IMR-90 (cell line): ENCODE results near the gene LCE1D. TPM values are rescaled to one million over a fixed set of nuclear protein-coding genes. Genes with fewer than 3 reads are reported as not detected.
A peak's percentile ranks its signal among the peaks of the same experiment; 100 is the strongest.

ENCODE experiments used
- ATAC-seq: fragments of 200-7000 bp; cut with Tn5 transposase; 2 replicates; pipeline ENCODE4 v1.9.1; 2020; ENCODE audit warnings: low read depth, mild to moderate bottlenecking, moderate library complexity
- BruUV-seq: library from RNA; stranded (reverse); fragments of 400-500 nt; replicated peaks from 2 replicates; lab custom pipeline; 2021; lab: Mats Ljungman, UMichigan
- CTCF ChIA-PET: fragments of 300-600 bp; formaldehyde crosslinking; extraction: SDS; loops from one replicate; lab custom pipeline; 2021; ENCODE audit warnings: antibody characterized with exemption; lab: Yijun Ruan, JAX
- POLR2A ChIA-PET: fragments of 300-600 bp; sonication (Branson Sonifier 250); formaldehyde crosslinking; loops from one replicate; lab custom pipeline; 2022; ENCODE audit warnings: antibody characterized with exemption; ENCODE audit not compliant: unreplicated experiment; lab: Charles Lee
- DNase-seq: peaks from one replicate; pipeline ENCODE4 v3.0.0; 2013
- H2AFZ ChIP-seq: replicated peaks from 2 replicates; pipeline ENCODE3; 2013; ENCODE audit warnings: low read length, mild to moderate bottlenecking; ENCODE audit not compliant: poor library complexity
- H2AK5ac ChIP-seq: 2 replicates; pipeline ENCODE4 v1.6.1; 2013; ENCODE audit warnings: low read depth, low read length, inconsistent platforms
- H2AK9ac ChIP-seq: replicated peaks from 2 replicates; pipeline ENCODE3; 2013; ENCODE audit warnings: mild to moderate bottlenecking, low read depth, low read length, moderate library complexity; ENCODE audit not compliant: poor library complexity
- H2BK120ac ChIP-seq: 2 replicates; pipeline ENCODE4 v1.6.1; 2013; ENCODE audit warnings: low read depth, low read length, inconsistent platforms
- H2BK15ac ChIP-seq: 3 replicates; pipeline ENCODE4 v1.6.1; 2013; ENCODE audit warnings: low read depth, low read length, inconsistent platforms
- H2BK20ac ChIP-seq: 2 replicates; pipeline ENCODE4 v1.6.1; 2013; ENCODE audit warnings: low read depth, mild to moderate bottlenecking, inconsistent platforms, low read length, moderate library complexity
- H2BK5ac ChIP-seq: 2 replicates; pipeline ENCODE4 v1.6.1; 2013; ENCODE audit warnings: mild to moderate bottlenecking, low read depth, low read length, inconsistent platforms; ENCODE audit not compliant: poor library complexity, severe bottlenecking
- H3K14ac ChIP-seq: replicated peaks from 2 replicates; pipeline ENCODE4 v1.6.1; 2013; ENCODE audit warnings: low read depth, low read length, inconsistent platforms
- H3K18ac ChIP-seq: 2 replicates; pipeline ENCODE4 v1.6.1; 2013; ENCODE audit warnings: low read depth, low read length, control low read depth
- H3K23ac ChIP-seq: 2 replicates; pipeline ENCODE4 v1.6.1; 2013; ENCODE audit warnings: low read depth, low read length, inconsistent platforms
- H3K27ac ChIP-seq: 2 replicates; pipeline ENCODE4 v1.5.1; 2013; ENCODE audit warnings: mild to moderate bottlenecking, control low read depth, low read length; ENCODE audit not compliant: insufficient read depth
- H3K27me3 ChIP-seq: 2 replicates; pipeline ENCODE4 v1.6.1; 2013; ENCODE audit warnings: low read length; ENCODE audit not compliant: control insufficient read depth, insufficient read depth
- H3K36me3 ChIP-seq: 2 replicates; pipeline ENCODE4 v1.6.1; 2013; ENCODE audit warnings: low read length, mixed read lengths; ENCODE audit not compliant: control insufficient read depth, insufficient read depth
- H3K4ac ChIP-seq: 2 replicates; pipeline ENCODE4 v1.6.1; 2013; ENCODE audit warnings: low read depth, low read length, inconsistent platforms
- H3K4me1 ChIP-seq: 2 replicates; pipeline ENCODE4 v1.6.1; 2013; ENCODE audit warnings: low read length, mixed read lengths; ENCODE audit not compliant: control insufficient read depth, insufficient read depth
- H3K4me2 ChIP-seq: 2 replicates; pipeline ENCODE4 v1.6.1; 2013; ENCODE audit warnings: low read depth, mild to moderate bottlenecking, control low read depth, low read length, moderate library complexity
- H3K4me3 ChIP-seq: 2 replicates; pipeline ENCODE4 v1.5.1; 2013; ENCODE audit warnings: low read depth, mild to moderate bottlenecking, control low read depth, low read length, moderate library complexity; ENCODE audit not compliant: insufficient read depth
- H3K56ac ChIP-seq: 2 replicates; pipeline ENCODE4 v1.6.1; 2013; ENCODE audit warnings: low read length, inconsistent platforms; ENCODE audit not compliant: insufficient read depth; ENCODE audit errors: extremely low read depth
- H3K79me1 ChIP-seq, 2 experiments: 2 replicates each; pipeline ENCODE4 v1.6.1; 2013; ENCODE audit warnings: low read length in 2 of 2, inconsistent platforms in 1 of 2, low read depth in 1 of 2
- H3K9ac ChIP-seq: 2 replicates; pipeline ENCODE4 v1.6.1; 2013; ENCODE audit warnings: low read depth, low read length, control low read depth
- H3K9me1 ChIP-seq: 2 replicates; pipeline ENCODE4 v1.6.1; 2013; ENCODE audit warnings: low read length, inconsistent platforms; ENCODE audit not compliant: insufficient read depth
- H3K9me3 ChIP-seq: 2 replicates; pipeline ENCODE4 v1.6.1; 2013; ENCODE audit warnings: low read length; ENCODE audit not compliant: control insufficient read depth, insufficient read depth
- H4K20me1 ChIP-seq: 2 replicates; pipeline ENCODE4 v1.6.1; 2013; ENCODE audit warnings: low read length, inconsistent platforms; ENCODE audit not compliant: insufficient read depth
- H4K5ac ChIP-seq: 2 replicates; pipeline ENCODE4 v1.6.1; 2013; ENCODE audit warnings: mild to moderate bottlenecking, low read depth, low read length, control low read depth
- H4K8ac ChIP-seq, 2 experiments: 2 replicates each; pipeline ENCODE4 v1.6.1; 2013; ENCODE audit warnings: low read depth in 2 of 2, low read length in 2 of 2, control low read depth in 1 of 2, inconsistent platforms in 1 of 2
- H4K91ac ChIP-seq: 2 replicates; pipeline ENCODE4 v1.6.1; 2013; ENCODE audit warnings: low read depth, low read length, inconsistent platforms; ENCODE audit not compliant: insufficient read depth
- CEBPB ChIP-seq: IDR thresholded peaks from 2 replicates; pipeline ENCODE4 v1.6.1; 2012; ENCODE audit warnings: low read depth, low read length, improper control_type of control experiment
- FOS ChIP-seq: fragments of 150-350 bp; IDR thresholded peaks from 2 replicates; pipeline ENCODE4 v1.6.1; 2016; ENCODE audit warnings: low read depth, low read length
- MAFK ChIP-seq: IDR thresholded peaks from 2 replicates; pipeline ENCODE4 v1.6.1; 2012; ENCODE audit warnings: low read depth, low read length, improper control_type of control experiment
- POLR2A ChIP-seq: IDR thresholded peaks from 2 replicates; pipeline ENCODE4 v1.6.1; 2012; ENCODE audit warnings: mild to moderate bottlenecking, low read depth, low read length
- RFX5 ChIP-seq: IDR thresholded peaks from 2 replicates; pipeline ENCODE4 v1.8.0; 2012; ENCODE audit warnings: low read depth, mild to moderate bottlenecking, low read length, moderate library complexity
- WGBS, 2 experiments: methylation state at CpG; one replicate each; pipeline versions ENCODE4 v1.1.5 to v1.1.7; 2013; ENCODE audit warnings: missing lambda C conversion rate in 2 of 2; ENCODE audit not compliant: insufficient read length in 1 of 2; ENCODE audit errors: extremely low coverage in 2 of 2; 5-methylcytosine and 5-hydroxymethylcytosine counted together
- dilution Hi-C: fragments of 300-500 bp; cut with HindIII; formaldehyde crosslinking; loops from one replicate; pipeline ENCODE4 v1.14.3; 2018; ENCODE audit warnings: low sequenced_read_pairs; ENCODE audit not compliant: unreplicated experiment
- in situ Hi-C: fragments of 300-500 bp; cut with MboI; formaldehyde crosslinking; loops from 3 replicates; pipeline ENCODE4 v1.14.3; 2019; ENCODE audit warnings: low sequenced_read_pairs, inconsistent platforms, mixed read lengths
- intact Hi-C: fragments of 100-400 bp; cut with micrococcal nuclease; formaldehyde crosslinking; loops from 2 replicates; pipeline ENCODE4 v1.10.0; 2022
- polyA plus RNA-seq, 3 experiments: library from polyadenylated mRNA; depleted of rRNA; stranded (reverse); fragments of >200 nt; gene quantifications; 2 replicates each; pipeline ENCODE4 v1.2.3, GENCODE V29; 2012; ENCODE audit warnings: low replicate concordance in 1 of 3
- total RNA-seq: library from RNA; depleted of rRNA; stranded (reverse); fragments of >200 nt; gene quantifications from 2 replicates; pipeline ENCODE4 v1.2.3, GENCODE V29; 2012
- TF ChIP-seq, protein P1 (sequence below): conservative IDR thresholded peaks from 2 replicates; pipeline ENCODE4 v1.5.1; 2012; ENCODE audit warnings: mild to moderate bottlenecking, low read depth, low read length, improper control_type of control experiment

The LCE1D gene
- total and polyA plus RNA-seq, 2 of the 4 experiments (the other 2 are of a cell fraction): not detected

GRCh38 chr1:152801333-152801732, 4.8 kb downstream of the LCE1D start:
- H2BK120ac ChIP-seq: no peak overlapping the region
- DNase-seq: no peak
- H2BK5ac ChIP-seq: no peak overlapping the region
- no peak overlapping the region for H3K23ac ChIP-seq
- no peaks in the 10 kb centered on the region; the same call in 1 of the 2 replicates for H3K9me3 ChIP-seq
- H3K4me3 ChIP-seq: no peak overlapping the region
- ATAC-seq: no peak
- no peaks in the 10 kb centered on the region for H4K20me1 ChIP-seq
- H2AK9ac ChIP-seq: no peak overlapping the region
- no peaks in the 10 kb centered on the region for H3K79me1 ChIP-seq
- H4K5ac ChIP-seq: no peak overlapping the region
- H2BK20ac ChIP-seq: no peak overlapping the region
- H2BK15ac ChIP-seq: no peak overlapping the region
- H2AK5ac ChIP-seq: no peak overlapping the region
- no peaks in the 10 kb centered on the region for H3K9me1 ChIP-seq
- H4K91ac ChIP-seq: no peak overlapping the region
- no peaks in the 10 kb centered on the region for H3K36me3 ChIP-seq
- dilution Hi-C loops: no loop called here
- WGBS, 2 experiments: no CpG with 5 or more reads among the region's 1 CpG
- H3K4me1 ChIP-seq: no peaks in the 10 kb centered on the region
- H3K4me2 ChIP-seq: no peak overlapping the region
- in situ Hi-C loops: no loop called here
- H3K27ac ChIP-seq: no peak overlapping the region
- intact Hi-C loops: no loop called here
- no peak overlapping the region for H4K8ac ChIP-seq
- POLR2A ChIA-PET: no interaction called here
- no TSS peak for BruUV-seq
- H3K56ac ChIP-seq: no peak overlapping the region
- no peak overlapping the region for H3K4ac ChIP-seq
- H3K14ac ChIP-seq: no peak overlapping the region
- CTCF ChIA-PET: no interaction called here
- no peak overlapping the region for H3K18ac ChIP-seq
- no peak overlapping the region for H2AFZ ChIP-seq
- H3K27me3 ChIP-seq: no peaks in the 10 kb centered on the region
- no peak overlapping the region for H3K9ac ChIP-seq
- TF ChIP-seq, protein P1, sequence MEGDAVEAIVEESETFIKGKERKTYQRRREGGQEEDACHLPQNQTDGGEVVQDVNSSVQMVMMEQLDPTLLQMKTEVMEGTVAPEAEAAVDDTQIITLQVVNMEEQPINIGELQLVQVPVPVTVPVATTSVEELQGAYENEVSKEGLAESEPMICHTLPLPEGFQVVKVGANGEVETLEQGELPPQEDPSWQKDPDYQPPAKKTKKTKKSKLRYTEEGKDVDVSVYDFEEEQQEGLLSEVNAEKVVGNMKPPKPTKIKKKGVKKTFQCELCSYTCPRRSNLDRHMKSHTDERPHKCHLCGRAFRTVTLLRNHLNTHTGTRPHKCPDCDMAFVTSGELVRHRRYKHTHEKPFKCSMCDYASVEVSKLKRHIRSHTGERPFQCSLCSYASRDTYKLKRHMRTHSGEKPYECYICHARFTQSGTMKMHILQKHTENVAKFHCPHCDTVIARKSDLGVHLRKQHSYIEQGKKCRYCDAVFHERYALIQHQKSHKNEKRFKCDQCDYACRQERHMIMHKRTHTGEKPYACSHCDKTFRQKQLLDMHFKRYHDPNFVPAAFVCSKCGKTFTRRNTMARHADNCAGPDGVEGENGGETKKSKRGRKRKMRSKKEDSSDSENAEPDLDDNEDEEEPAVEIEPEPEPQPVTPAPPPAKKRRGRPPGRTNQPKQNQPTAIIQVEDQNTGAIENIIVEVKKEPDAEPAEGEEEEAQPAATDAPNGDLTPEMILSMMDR: no peak
- TF ChIP-seq MAFK (peak; percentile 45), RFX5 (no peak), CEBPB (no peak), FOS (no peak), POLR2A (no peak)
